DND-41 (cell line): Measurements from ENCODE around the gene CHPF.

Source experiments
- ATAC-seq: fragments of 200-7000 bp; cut with Tn5 transposase; 3 replicates; pipeline ENCODE4 v1.9.1; 2021; ENCODE audit warnings: low read depth; ENCODE audit not compliant: insufficient read depth
- DNase-seq: peaks from one replicate; pipeline ENCODE4 v3.0.0-alpha.2; 2020
- H2AFZ ChIP-seq: 2 replicates; pipeline ENCODE4 v1.6.0; 2012; ENCODE audit warnings: low read depth, low read length
- H3K27ac ChIP-seq: 2 replicates; pipeline ENCODE4 v1.5.1; 2012; ENCODE audit warnings: low read length, inconsistent platforms
- H3K27me3 ChIP-seq: fragments of 200-600 bp; sonication (generic); 2 replicates; pipeline ENCODE4 v1.6.0; 2012; ENCODE audit warnings: low read length, mild to moderate bottlenecking, inconsistent platforms; ENCODE audit not compliant: insufficient read depth, poor library complexity
- H3K36me3 ChIP-seq: 2 replicates; pipeline ENCODE4 v1.5.1; 2012; ENCODE audit warnings: low read length, inconsistent platforms; ENCODE audit not compliant: insufficient read depth
- H3K4me1 ChIP-seq: 2 replicates; pipeline ENCODE4 v1.5.1; 2012; ENCODE audit warnings: mild to moderate bottlenecking, low read length; ENCODE audit not compliant: insufficient read depth
- H3K4me2 ChIP-seq: 2 replicates; pipeline ENCODE4 v1.6.0; 2012; ENCODE audit warnings: mild to moderate bottlenecking, moderate library complexity, low read length, inconsistent platforms; ENCODE audit not compliant: insufficient read depth
- H3K4me3 ChIP-seq, 2 experiments: fragments of 200-600 bp in 1 of 2; shearing (Covaris generic) in 1 of 2; 2 replicates each; pipeline ENCODE4 v1.5.1; 2012 to 2016; ENCODE audit warnings: inconsistent platforms in 2 of 2, low read length in 2 of 2, mild to moderate bottlenecking in 2 of 2, low read depth in 1 of 2, moderate library complexity in 1 of 2
- H3K79me2 ChIP-seq: 2 replicates; pipeline ENCODE4 v1.6.0; 2012; ENCODE audit warnings: low read length, inconsistent platforms; ENCODE audit not compliant: insufficient read depth
- H3K9ac ChIP-seq: 2 replicates; pipeline ENCODE4 v1.6.0; 2012; ENCODE audit warnings: low read depth, mild to moderate bottlenecking, inconsistent platforms, low read length, moderate library complexity
- H3K9me3 ChIP-seq: 2 replicates; pipeline ENCODE4 v1.5.1; 2012; ENCODE audit warnings: low read length, moderate library complexity, mild to moderate bottlenecking, inconsistent platforms; ENCODE audit not compliant: insufficient read depth, severe bottlenecking
- H4K20me1 ChIP-seq: 2 replicates; pipeline ENCODE4 v1.6.0; 2012; ENCODE audit warnings: low read length; ENCODE audit not compliant: insufficient read depth
- EZH2 ChIP-seq: IDR thresholded peaks from 3 replicates; pipeline ENCODE4 v1.6.1; 2012; ENCODE audit warnings: borderline replicate concordance, low read depth, mild to moderate bottlenecking, moderate library complexity, low read length, inconsistent platforms; ENCODE audit not compliant: severe bottlenecking
- TF ChIP-seq, protein P1 (sequence below): IDR thresholded peaks from 2 replicates; pipeline ENCODE4 v1.5.1; 2012; ENCODE audit warnings: borderline replicate concordance, low read length, moderate library complexity, mild to moderate bottlenecking; ENCODE audit not compliant: poor library complexity, severe bottlenecking; ENCODE audit errors: extremely low read depth

Gene CHPF

GRCh38 chr2:219565130-219566080 lies 21.8 kb upstream of the CHPF start:
- H3K36me3 ChIP-seq: no peaks in the 10 kb centered on the region; the same call in 1 of the 2 replicates
- H2AFZ ChIP-seq: no peak overlapping the region
- no peak for TF ChIP-seq EZH2
- H4K20me1 ChIP-seq: no peaks in the 10 kb centered on the region
- DNase-seq (no peak), ATAC-seq (no peak)
- no peak overlapping the region for H3K27ac ChIP-seq
- H3K79me2 ChIP-seq: no peaks in the 10 kb centered on the region
- no peak overlapping the region for H3K4me2 ChIP-seq
- H3K4me1 ChIP-seq: 0 out of 2 replicates have a peak, but pooled peaks cover under 1% of the 10 kb centered on the region
- no peaks in the 10 kb centered on the region for H3K9me3 ChIP-seq
- no peak overlapping the region for H3K4me3 ChIP-seq
- H3K9ac ChIP-seq: no peak overlapping the region
- H3K27me3 ChIP-seq: no peaks in the 10 kb centered on the region

GRCh38 chr2:219563271-219563928 lies 19.8 kb upstream of the CHPF start:
- H3K36me3 ChIP-seq: no peaks in the 10 kb centered on the region
- H3K4me1 ChIP-seq: no peaks in the 10 kb centered on the region

DNA sequence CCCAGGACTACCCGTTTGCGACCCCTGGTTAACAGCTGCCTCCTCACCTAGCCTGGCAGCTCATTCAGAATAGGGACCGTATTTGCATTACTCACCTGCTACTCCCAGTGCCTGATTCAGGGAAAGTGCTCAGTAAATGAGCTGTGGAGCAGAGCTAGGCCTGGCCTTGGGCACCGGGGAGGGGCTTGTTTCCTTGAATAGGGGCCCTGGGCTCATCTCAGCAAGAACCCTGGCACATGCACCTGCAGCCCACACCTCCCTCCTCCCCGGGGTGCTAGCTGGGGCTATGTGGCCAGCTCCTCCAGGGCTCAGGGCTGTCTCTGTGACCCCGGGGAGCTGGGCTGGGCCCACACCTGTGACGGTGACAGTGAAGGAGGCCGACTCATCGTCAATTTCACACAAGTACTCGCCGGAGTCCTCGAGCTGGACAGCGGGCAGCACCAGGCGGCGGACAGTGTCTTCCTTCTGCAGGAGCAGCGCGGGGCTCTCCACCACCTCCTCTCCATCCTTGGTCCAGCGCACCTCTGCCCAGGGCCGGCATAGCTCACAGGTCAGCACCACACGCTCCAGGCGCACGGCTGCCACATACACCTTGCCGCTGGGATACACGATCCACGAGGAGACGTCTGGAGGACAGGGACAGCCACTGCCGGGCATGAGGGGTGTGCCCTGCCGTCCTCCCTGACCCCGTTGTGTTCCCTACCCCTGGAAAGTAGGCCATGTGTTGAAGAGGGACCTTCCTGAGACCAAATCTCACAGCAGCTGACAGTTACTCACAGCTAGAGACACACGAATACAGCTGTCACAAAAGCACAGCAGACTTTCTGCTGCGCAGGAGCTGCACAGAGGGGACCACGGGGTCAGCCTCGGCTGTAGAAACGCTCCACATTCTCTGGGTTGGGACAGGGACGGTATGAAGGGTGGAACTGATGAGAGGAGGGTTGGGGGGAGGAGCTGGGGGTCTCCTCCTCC lies 18.7 kb upstream of the CHPF start:
- TF ChIP-seq, protein P1, sequence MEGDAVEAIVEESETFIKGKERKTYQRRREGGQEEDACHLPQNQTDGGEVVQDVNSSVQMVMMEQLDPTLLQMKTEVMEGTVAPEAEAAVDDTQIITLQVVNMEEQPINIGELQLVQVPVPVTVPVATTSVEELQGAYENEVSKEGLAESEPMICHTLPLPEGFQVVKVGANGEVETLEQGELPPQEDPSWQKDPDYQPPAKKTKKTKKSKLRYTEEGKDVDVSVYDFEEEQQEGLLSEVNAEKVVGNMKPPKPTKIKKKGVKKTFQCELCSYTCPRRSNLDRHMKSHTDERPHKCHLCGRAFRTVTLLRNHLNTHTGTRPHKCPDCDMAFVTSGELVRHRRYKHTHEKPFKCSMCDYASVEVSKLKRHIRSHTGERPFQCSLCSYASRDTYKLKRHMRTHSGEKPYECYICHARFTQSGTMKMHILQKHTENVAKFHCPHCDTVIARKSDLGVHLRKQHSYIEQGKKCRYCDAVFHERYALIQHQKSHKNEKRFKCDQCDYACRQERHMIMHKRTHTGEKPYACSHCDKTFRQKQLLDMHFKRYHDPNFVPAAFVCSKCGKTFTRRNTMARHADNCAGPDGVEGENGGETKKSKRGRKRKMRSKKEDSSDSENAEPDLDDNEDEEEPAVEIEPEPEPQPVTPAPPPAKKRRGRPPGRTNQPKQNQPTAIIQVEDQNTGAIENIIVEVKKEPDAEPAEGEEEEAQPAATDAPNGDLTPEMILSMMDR: no peak
- no peak for TF ChIP-seq EZH2
- H2AFZ ChIP-seq: no peak overlapping the region
- H3K4me1 ChIP-seq: no peaks in the 10 kb centered on the region
- H3K4me3 ChIP-seq: no peak overlapping the region
- H4K20me1 ChIP-seq: no peaks in the 10 kb centered on the region; the same call in 1 of the 2 replicates
- H3K36me3 ChIP-seq: no peaks in the 10 kb centered on the region
- H3K79me2 ChIP-seq: no peaks in the 10 kb centered on the region
- H3K4me2 ChIP-seq: no peak overlapping the region
- H3K9me3 ChIP-seq: no peaks in the 10 kb centered on the region
- no peaks in the 10 kb centered on the region for H3K27me3 ChIP-seq
- ATAC-seq (0 out of 3 replicates have a peak, but pooled peaks have one; percentile 12), DNase-seq (no peak)
- H3K27ac ChIP-seq: no peak overlapping the region
- no peak overlapping the region for H3K9ac ChIP-seq

More at GRCh38 chr2:219563271-219563928, 19.8 kb upstream of the CHPF start:
- Histone ChIP-seq H4K20me1 (no peaks in the 10 kb centered on the region; the same call in 1 of the 2 replicates), H2AFZ (no peak overlapping the region), H3K4me3 (no peak overlapping the region), H3K79me2 (no peaks in the 10 kb centered on the region), H3K27me3 (no peaks in the 10 kb centered on the region), H3K9ac (no peak overlapping the region), H3K4me2 (no peak overlapping the region), H3K27ac (no peak overlapping the region), H3K9me3 (no peaks in the 10 kb centered on the region)
- DNase-seq (no peak), ATAC-seq (no peak)
- TF ChIP-seq EZH2: no peak
- TF ChIP-seq, protein P1: no peak
